Left ventricle myocardium superior (tissue), 1 donor: ENCODE data around the gene SUN3. TPM values are rescaled to one million over a fixed set of nuclear protein-coding genes. Genes with fewer than 3 reads are reported as not detected.
A peak's percentile ranks its signal among the peaks of the same experiment; 100 is the strongest.
"Not testable (repeated sequence)": the region's sequence is repeated elsewhere in the genome, so short reads cannot be mapped to it uniquely, and the experiment has no call there.

Experiments used
- ATAC-seq: fragments of 200-7000 bp; cut with Tn5 transposase; one replicate; pipeline ENCODE4 v1.9.1; 2020; ENCODE audit warnings: mild to moderate bottlenecking, moderate library complexity
- DNase-seq: peaks from one replicate; pipeline ENCODE4 v3.0.0-alpha.2; 2020
- intact Hi-C: fragments of 100-400 bp; cut with micrococcal nuclease; formaldehyde crosslinking; loops from one replicate; pipeline ENCODE4 v1.11.0; 2022
- total RNA-seq: library from RNA; stranded (reverse); fragmentation: NEBNext Ultra II Directional; extraction: Animal tissue kit (Norgen Biotek cat#: 25700); gene quantifications from one replicate; pipeline ENCODE4 v1.2.1, GENCODE V29; 2021
- donor health status: DM: no; HTN: yes; CAD: no; lungs with severe emphysema.

The SUN3 gene
- total RNA-seq, 1 donor from 2014 or later = not detected

- no peak for DNase-seq
- intact Hi-C loops = no loop called here
- no peak for ATAC-seq
Observed at GRCh38 chr7:47988496-47989386, 40.2 kb downstream of the SUN3 start.

GRCh38 chr7:47982610-47983009, 46.3 kb downstream of the SUN3 start:
- intact Hi-C loops = no loop called here
- ATAC-seq = no peak
- DNase-seq = no peak

- ATAC-seq, intact Hi-C loops, DNase-seq: not testable (repeated sequence)
Observed at GRCh38 chr7:47980648-47981047, 48.3 kb downstream of the SUN3 start.

- ATAC-seq (no peak), DNase-seq (no peak)
- intact Hi-C loops = no loop called here
Observed at GRCh38 chr7:47979832-47980181, 49.1 kb downstream of the SUN3 start.

- DNase-seq = peak; percentile 95
- intact Hi-C loops = no loop called here
- peak; percentile 99 for ATAC-seq
Observed at GRCh38 chr7:47979145-47979831, 49.6 kb downstream of the SUN3 start, which contains the start of gene HUS1. Gene HUS1 (minus strand): TSS chr7:47979615. CDS start chr7:47979519, 96 bp downstream.

GRCh38 chr7:47978790-47979144, 50.1 kb downstream of the SUN3 start:
- ATAC-seq (peak; percentile 35), DNase-seq (no peak)
- intact Hi-C loops = no loop called here

GRCh38 chr7:47973739-47974138, 55.2 kb downstream of the SUN3 start:
- intact Hi-C loops = no loop called here
- DNase-seq (no peak), ATAC-seq (no peak)

GRCh38 chr7:47970761-47971160, 58.1 kb downstream of the SUN3 start:
- intact Hi-C loops = no loop called here
- ATAC-seq = no peak
- DNase-seq = no peak

GRCh38 chr7:47968847-47969774, 59.8 kb downstream of the SUN3 start:
- DNase-seq (peak; percentile 66), ATAC-seq (peak; percentile 65)
- intact Hi-C loops = no loop called here

GRCh38 chr7:47967708-47968107, 61.2 kb downstream of the SUN3 start:
- no peak for ATAC-seq
- DNase-seq = no peak
- intact Hi-C loops = no loop called here

GRCh38 chr7:47967123-47967522, 61.8 kb downstream of the SUN3 start:
- intact Hi-C loops = no loop called here
- DNase-seq (peak; percentile 41), ATAC-seq (peak; percentile 75)

GRCh38 chr7:47965456-47965855, 63.5 kb downstream of the SUN3 start:
- DNase-seq (no peak), ATAC-seq (no peak)
- intact Hi-C loops = no loop called here

- DNase-seq (no peak), ATAC-seq (no peak)
- intact Hi-C loops = no loop called here
Observed at GRCh38 chr7:47962262-47962661, 66.6 kb downstream of the SUN3 start.

- intact Hi-C loops = no loop called here
- DNase-seq (no peak), ATAC-seq (no peak)
Observed at GRCh38 chr7:47957156-47957555, 71.8 kb downstream of the SUN3 start.

- DNase-seq = no peak
- ATAC-seq = no peak
- intact Hi-C loops = no loop called here
Observed at GRCh38 chr7:47956220-47956619, 72.7 kb downstream of the SUN3 start.

- intact Hi-C loops = no loop called here
- ATAC-seq (no peak), DNase-seq (no peak)
Observed at GRCh38 chr7:47954231-47954911, 74.5 kb downstream of the SUN3 start.

GRCh38 chr7:47953822-47954221, 75.1 kb downstream of the SUN3 start:
- DNase-seq (no peak), ATAC-seq (no peak)
- intact Hi-C loops = no loop called here

GRCh38 chr7:47952224-47952623, 76.7 kb downstream of the SUN3 start:
- ATAC-seq (no peak), DNase-seq (no peak)
- intact Hi-C loops = no loop called here

- intact Hi-C loops = no loop called here
- DNase-seq (no peak), ATAC-seq (no peak)
Observed at GRCh38 chr7:47951374-47951773, 77.5 kb downstream of the SUN3 start.
